ENCODE data around the gene TRAIP.
"Not testable (repeated sequence)": the region's sequence is repeated elsewhere in the genome, so short reads cannot be mapped to it uniquely, and the experiment has no call there.

The TRAIP gene

GRCh38 chr3:49799761-49800160 lies 56.6 kb downstream of the TRAIP start, which contains the start of gene CDHR4:
Gene CDHR4 (minus strand): TSS chr3:49799873. CDS start chr3:49799812, 61 bp downstream.
- intact Hi-C loops (cut with DNase I) = loop anchor here (5.0 kb wide), 1 partner anchor 38 kb away; no protein-coding TSS in a partner anchor
- no peak for DNase-seq

DNA sequence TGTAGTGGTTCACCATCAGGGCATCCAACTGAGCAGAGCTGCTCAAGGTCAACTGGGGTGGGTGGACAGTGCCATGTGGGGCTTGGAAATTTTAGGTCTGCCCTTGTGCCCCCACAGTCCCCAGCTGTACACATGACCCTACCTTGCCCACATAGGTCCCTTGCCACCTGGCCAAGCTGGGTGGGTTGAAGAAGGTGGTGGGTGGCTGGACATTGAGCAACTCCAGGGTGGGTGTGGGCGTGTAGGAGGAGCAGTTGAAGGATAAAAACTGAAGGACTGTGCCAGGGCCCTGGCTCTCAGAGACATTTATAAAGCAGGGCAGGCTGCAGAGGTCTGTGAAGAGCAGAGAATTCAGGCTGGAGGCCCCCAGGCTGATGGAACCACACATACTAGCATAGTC lies 57.3 kb downstream of the TRAIP start:
- intact Hi-C loops (cut with DNase I) = no loop called here
- DNase-seq = no peak

- DNase-seq = no peak
- intact Hi-C loops (cut with DNase I) = no loop called here
These were observed 61.1 kb downstream of the TRAIP start for GRCh38 chr3:49794926-49795905.

DNA sequence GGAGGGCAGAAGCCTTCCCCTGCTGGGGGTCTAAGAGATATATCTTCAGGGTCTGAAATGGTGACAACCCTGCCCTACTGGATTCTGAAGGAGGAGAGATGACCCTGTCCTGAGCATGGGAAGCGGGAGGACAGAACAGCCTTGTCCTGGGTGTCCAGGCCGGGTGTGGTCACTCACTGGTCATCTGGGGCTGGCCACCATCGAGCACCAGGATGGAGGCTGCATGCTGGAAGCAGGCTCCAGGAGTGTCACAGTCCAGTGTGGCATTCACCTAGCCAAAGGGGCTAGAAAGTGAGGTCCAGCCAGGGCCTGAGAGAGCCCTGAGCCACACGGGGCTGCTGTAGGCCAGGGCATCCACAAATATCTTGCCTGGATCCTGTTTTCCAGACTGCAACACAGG lies 61.9 kb downstream of the TRAIP start:
- intact Hi-C loops (cut with DNase I) = no loop called here
- no peak for DNase-seq

GRCh38 chr3:49793486-49794085 lies 62.8 kb downstream of the TRAIP start:
- intact Hi-C loops (cut with DNase I) = no loop called here
- DNase-seq = no peak

DNA sequence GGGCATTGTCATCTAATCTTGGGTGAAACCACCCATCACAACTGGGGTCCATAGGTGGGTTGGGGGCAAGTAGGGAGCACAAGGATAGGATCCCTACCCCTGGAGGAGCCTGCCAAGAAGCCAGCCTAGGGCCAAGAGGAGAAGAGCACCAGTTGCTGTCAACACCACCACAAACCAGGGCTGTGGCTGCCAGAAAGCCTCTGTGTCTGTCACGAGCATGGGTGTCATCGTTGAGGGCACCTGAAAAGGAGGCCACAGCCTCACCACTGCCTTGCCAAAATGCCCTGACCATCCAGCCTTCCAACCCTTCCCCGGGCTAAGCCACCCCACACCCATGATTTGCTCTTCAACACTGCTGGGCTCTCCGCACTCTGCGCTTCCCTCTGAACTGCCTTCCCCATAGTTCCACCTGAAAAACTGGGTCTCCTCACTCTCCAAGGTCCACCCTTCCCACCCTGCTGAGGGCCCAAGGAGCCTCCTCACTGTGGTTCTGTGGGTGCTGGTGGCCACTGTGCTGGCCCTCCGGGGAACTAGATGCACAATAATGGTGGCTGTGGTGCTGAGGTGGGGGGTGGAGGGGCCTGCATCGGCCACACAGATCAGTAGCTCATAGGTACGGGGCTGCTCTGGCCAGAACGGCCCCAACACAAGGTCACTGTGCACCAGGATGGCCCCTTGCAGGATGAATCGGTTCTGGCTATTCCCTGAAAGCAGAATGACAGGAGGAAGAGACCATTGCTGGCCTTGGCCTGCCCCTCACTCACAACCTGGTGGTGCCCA lies 63.8 kb downstream of the TRAIP start:
- no peak for DNase-seq
- intact Hi-C loops (cut with DNase I) = no loop called here

DNA sequence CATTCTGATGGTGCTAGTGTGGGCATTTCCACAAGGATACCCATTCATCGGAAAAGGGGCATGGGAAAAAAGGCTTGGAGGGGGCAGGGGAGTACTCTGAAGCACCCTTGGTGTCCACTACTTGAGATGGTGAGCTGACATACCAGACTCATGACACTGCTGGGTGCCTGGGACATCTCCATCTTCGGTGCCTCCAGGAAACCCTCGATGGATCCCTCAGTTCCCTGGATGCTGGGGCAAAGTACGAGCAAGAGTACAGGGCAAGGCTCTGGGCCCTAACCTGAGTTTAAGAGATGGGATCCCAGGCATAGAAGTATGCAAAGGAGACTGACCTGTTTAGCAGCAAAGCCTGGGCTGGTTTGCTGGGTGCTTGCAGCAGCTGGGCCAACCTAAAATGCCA lies 64.8 kb downstream of the TRAIP start:
- DNase-seq = no peak
- intact Hi-C loops (cut with DNase I) = no loop called here

DNA sequence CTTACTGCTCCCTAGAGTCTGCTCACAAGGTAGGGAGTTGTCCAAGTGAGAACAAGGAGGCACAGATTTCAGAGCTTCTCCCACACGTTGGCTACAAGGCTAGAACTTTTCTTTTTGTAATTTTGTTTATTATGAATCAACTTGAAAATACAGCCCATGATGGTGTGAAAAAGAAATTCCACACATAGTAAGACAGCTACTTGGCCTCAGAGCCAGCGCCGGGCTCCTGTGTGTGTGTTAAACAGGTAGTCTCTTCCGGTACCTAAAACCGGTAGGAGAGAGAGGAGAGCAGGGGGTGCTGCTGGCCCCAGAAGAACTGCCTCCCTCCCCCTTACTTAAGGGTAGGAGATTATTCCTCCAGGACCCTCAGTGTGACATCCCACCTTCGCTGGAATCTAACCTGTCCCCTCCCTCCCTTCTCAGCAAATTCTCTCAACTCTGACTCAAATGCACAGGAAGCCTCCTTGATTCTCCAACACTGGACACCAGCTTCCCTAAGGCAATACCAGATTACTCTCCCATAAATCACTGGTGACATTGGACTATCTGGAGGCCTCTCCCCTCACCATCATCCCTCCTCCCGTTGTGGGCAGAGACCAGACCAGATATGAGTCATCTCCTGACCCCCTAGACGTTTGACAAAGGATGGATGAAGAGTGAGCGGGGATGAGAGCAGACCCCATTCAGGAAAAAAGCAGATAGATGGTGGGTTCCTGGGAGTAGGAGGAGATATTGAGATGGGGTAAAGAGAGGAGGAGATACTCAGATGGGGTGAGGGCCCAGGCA lies 65.5 kb downstream of the TRAIP start:
- DNase-seq = no peak
- intact Hi-C loops (cut with DNase I) = no loop called here

- intact Hi-C loops (cut with DNase I) = loop anchor here (5.0 kb wide), 1 partner anchor 66 kb away; the partner anchor contains the start of gene GMPPB
- no peak for DNase-seq
These were observed 68.3 kb downstream of the TRAIP start for GRCh38 chr3:49788056-49788455.

DNA sequence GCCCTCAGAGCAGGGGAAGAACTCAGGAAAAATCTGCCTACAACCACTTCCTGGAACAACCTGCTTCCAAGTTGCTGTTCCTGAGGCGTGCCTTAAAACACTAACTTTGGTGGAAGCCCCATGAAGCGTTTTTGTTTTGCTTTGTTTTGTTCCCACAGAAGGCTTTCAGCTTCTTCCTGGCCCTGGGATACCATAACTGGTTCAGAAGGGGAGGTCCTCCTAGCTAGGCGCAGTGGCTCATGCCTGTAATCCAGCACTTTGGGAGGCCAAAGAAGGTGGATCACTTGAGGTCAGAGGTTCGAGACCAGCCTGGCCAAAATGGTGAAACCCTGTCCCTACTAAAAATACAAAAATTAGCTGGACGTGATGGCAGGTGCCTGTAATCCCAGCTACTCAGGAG lies 68.8 kb downstream of the TRAIP start:
- DNase-seq = no peak
- intact Hi-C loops (cut with DNase I) = loop anchor here (5.0 kb wide), 1 partner anchor 65 kb away; the partner anchor contains the start of gene GMPPB

DNA sequence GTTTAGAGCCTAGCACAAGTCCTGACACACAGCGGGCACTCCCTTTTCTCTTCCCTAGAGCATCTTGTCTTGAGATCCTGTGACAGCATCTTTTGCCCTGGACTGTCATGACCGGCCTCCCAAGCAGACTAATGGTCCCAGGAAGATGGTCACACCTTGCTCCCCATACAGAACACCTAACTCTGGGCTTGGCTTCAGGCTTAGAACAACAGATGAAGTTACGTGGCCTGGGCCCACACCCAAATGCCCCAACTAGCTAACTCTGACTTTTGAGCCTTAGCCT lies 69.2 kb downstream of the TRAIP start:
- DNase-seq = peak in 1 of 42 donors; percentile 29
- intact Hi-C loops (cut with DNase I) = loop anchor here (5.0 kb wide), 1 partner anchor 65 kb away; the partner anchor contains the start of gene GMPPB

- intact Hi-C loops (cut with DNase I) = loop anchor here (5.0 kb wide), 1 partner anchor 64 kb away; the partner anchor contains the start of gene GMPPB
- DNase-seq = peak; percentile 100
These were observed 69.8 kb downstream of the TRAIP start, which contains the start of gene IP6K1 for GRCh38 chr3:49786357-49787181. Gene IP6K1 (minus strand): TSS chr3:49786542. CDS start chr3:49748040, 38,502 bp downstream.

DNA sequence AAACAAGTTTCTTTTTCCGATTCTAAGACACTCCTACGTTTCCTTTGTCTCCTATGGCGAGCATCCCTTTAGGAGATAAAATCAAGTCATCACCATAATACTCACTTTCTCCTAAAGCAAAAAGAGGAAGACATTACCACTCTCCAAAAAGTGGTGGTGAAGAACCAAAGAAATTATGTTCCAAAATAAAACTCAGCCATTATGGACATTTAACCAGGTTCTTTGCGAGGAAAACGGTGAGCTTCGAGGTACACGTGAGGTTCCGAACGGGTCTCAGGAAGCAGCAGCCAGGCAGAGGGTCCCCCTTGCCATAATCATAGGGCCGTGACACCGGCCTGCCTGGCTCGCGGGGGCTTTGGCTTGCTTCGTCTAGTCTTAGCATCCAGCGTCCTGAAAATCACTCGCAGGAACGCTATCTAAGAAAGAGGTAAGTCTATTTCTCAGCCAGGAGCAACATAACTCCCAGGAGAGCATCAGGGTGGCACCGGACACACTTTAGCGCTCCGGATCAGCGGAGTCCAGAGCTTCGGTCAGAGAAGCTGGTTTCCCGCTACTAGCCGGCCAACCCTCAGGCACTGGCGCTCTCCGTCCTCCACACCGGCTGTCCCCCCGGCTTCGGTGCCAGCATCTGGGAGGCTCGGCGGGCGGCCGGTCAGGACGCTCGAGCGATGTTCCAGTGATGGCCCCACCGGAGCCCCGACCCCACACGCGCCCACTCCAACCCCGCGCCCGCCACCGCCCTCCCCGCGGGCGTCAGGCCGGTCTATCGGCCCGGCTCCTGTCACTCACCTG lies 70.6 kb downstream of the TRAIP start:
- intact Hi-C loops (cut with DNase I) = loop anchor here (5.0 kb wide), 1 partner anchor 63 kb away; the partner anchor contains the start of gene GMPPB
- DNase-seq = peak in 20 of 42 donors; percentile 14 to 69 (median 38)

DNA sequence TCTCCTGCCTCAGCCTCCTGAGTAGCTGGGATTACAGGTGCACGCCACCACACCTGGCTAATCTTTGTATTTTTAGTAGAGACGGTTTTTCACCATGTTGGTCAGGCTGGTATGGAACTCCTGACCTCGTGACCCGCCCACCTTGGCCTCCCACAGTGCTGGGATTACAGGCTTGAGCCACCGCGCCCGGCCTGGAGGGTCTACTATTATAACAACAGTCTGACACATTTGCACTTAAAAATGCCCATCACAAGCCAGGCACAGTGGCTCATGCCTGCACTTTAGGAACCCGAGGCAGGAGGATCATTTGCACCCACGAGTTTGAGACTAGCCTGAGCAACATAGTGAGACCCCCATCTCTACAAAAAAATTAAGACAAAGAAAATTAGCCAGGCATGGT lies 74.1 kb downstream of the TRAIP start:
- DNase-seq; intact Hi-C loops (cut with DNase I): not testable (repeated sequence)

DNA sequence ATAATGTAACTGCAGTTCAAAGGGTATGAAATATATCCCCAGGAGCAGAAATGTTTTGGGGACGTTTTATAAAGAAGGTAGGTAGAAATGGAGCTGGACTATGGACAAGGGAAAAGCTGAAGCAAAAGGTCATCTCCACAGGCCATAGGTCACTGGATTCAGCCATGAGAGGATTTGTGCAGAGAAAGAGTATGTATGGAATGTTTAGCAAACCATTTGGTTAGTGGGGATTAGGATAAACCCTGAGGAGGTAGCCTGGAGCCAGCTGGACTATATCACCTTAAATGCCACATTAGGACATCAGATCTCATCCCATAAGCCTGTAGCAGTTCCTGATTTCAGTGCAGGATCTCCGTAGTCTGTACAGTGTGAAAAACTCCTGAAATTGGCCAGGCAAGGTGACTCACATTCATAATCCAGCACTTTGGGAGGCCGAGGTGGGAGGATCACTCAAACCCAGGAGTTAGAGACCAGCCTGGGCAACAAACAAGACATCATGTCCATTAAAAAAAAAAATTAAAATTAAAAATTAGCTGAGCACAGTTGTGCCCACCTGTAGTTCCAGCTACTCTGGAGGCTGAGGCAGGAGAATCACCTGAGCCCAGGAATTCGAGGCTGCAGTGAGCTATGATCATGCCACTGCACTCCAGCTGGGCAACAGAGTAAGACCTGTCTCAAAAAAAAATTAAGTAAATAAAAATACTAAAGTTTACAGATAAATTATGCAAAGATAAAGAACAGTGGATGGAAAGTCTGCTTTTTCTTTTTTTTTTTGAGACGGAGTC lies 74.8 kb downstream of the TRAIP start:
- DNase-seq = no peak
- intact Hi-C loops (cut with DNase I) = no loop called here

DNA sequence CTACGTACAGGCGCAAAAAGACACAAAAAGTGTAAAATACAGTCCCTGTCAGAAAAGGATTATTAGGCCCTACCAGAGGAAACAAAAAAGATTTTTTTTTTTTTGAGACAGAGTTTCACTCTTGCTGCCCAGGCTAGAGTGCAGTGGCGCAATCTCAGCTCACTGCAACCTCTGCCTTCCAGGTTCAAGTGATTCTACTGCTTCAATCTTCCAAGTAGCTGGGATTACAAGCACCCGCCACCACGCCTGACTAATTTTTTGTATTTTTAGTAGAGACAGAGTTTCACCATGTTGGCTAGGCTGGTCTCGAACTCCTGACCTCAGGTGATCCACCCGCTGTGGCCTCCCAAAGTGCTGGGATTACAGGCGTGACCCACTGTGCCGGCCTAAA lies 75.4 kb downstream of the TRAIP start:
- intact Hi-C loops (cut with DNase I); DNase-seq: not testable (repeated sequence)

Data from head of caudate nucleus (tissue), 42 donors.